Kidney glomerular epithelial cell (primary cell): ENCODE measurements around the gene RPL12.

ENCODE experiments used
- DNase-seq: peaks from one replicate; lab custom pipeline; 2025; lab: John Stamatoyannopoulos, UW

The RPL12 gene

DNA sequence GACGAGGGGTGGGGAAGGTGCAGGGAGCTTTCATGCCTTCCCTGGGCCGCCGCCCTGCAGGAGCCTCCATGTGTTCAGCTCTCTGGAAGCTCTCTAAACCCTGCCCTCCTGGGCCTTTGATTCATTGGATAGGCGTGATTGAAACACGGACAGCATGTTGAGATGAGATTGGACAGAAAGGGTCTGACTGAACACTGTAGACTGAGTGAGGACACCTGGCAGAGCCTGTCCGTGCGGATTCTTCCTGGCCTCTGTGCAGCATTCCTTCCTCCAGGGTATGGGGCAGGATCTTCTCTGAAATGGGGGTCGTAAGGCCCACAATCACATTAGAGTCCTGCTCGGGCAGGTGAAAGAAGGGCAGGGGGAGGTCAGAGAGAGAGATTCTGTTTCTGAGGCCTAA lies 12.8 kb downstream of the RPL12 start:
- DNase-seq, result no peak

- DNase-seq, result no peak
Observed at GRCh38 chr9:127437497-127438264, 13.5 kb downstream of the RPL12 start.

- DNase-seq, result no peak
Observed at GRCh38 chr9:127430415-127430814, 20.8 kb downstream of the RPL12 start.

DNA sequence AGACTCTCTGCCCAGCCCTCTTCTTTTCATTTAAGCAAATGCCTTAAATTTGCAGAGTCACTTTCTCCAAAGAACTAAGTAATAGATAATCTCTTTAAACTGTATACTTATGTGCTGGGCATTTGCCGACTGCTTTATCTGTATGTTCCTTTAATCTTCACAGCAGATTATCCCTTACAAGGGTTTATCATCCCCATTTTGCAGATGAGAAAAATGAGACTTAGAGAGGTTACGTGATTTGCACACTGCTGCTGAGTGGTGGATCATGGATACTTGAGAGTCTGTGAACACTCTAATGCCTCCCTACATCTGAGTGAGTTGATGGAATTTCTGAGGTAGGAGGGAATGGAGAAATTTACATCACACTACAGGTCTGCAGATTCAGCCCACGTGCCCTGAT lies 22.9 kb downstream of the RPL12 start:
- no peak for DNase-seq

DNA sequence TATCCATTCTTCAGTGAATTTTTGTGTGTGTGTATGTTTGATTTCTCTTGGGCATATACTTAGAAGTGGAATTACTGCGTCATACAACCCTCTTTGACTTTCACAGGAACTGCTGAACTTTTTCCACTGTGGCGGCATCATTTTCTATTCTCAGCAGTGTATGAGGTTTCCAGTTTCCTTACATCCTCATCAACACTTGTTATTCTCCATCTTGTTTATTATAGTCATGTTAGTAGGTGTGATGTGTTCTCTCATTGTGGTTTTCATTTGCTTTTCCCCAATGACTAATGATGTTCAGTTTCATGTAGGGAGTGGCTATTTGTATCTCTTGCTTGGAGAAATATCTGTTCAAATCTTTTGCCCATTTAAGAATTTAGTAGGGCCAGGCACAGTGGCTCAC lies 24.4 kb downstream of the RPL12 start:
- no peak for DNase-seq

DNA sequence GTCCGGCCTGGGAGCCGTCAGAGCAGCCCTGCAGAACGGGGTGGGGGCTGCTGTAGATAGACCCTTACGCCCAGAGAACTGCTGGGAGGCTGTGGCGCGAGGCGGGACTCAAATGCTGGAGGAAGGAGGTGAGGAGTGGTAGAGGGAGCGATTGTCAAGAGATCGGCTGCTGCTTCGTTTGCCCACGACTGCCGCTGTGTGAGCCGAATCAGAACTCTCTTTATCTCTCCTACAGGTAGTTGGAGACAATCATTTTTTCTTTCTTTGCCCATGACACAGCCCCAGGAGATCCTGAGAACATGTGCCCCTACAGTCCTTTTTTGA lies 26.6 kb downstream of the RPL12 start:
- no peak for DNase-seq

DNA sequence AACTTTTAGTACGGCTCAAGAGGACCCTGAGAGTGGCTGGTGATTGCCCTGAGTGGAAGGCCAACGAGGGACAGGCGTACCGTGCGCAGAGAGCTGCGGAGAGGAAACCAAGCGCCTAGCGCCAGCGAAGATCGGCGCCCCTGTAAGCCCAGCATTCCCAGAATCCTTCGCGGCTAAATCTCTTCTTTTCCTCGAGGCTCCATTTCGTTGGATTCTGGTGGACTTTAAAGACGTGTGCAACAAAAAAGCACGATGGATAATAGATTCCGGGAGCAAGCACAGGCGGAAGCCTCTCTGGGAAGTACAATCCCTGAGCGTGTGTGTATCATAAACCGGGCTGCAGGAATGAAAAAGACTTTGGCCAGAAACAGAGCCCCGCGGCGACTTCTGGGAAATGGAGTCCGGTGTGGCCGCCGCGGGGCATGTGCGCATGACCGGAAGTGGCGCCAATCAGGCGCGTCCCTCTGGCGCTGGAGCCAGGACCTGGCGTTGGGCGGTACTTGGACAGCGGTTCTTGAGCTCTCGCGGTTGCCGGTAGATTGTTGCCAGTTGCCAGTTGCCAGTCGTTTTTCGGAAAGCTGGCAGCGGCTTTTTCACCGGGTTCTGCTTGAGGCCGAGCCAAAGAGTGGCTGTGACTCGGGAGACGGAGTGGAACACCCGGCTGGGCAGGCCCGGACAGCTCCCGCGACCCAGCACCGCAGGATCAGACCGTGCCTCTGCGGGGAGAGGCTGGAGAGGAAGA lies 27.1 kb downstream of the RPL12 start, which contains the start of gene ZNF79:
Gene ZNF79 (plus strand): TSS at position 449 of the 742 bp plus-strand sequence. CDS start 406 bp downstream, outside the sequence.
- DNase-seq, result peak; percentile 91

DNA sequence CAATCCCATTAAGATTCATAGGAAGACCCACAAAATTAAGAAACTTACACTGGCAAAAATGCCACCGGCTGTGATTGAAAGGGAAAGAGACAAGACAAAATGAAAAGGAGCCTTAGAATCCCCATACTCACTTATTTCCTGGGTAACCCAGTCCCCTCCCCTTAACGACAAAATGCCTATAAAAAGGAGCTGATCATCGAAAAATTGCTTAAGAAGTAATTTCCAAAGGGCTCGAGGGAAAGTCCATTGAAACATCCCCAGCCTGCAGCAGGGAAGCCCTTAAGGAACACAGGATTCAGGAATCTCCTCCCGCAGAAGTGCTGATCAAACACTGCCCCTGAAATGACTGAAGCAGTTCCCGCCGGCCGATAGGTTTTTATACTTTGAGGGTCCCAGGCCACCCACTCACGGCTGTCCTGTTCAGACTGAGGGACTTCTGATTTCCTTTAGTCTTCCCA lies 27.7 kb downstream of the RPL12 start:
- DNase-seq, result no peak

DNA sequence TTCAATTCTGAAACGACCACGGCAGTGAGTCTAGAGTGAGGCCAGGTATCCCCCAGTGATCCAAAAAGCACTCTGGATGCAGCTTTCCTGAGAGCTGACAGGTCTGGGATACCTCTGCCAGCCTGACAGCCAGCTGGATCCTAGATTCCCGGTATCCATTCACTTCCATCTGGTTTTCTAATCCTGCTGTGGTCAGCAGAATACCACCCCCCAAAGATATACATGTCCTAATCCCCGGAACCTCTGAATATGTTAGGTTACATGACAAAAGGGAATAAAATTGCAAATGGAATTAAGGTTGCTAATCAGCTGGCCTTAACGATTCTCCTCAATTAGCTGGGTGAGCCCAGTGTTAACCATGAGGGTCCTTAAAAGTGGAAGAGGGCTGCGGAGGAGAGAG lies 28.4 kb downstream of the RPL12 start:
- DNase-seq, result no peak

DNA sequence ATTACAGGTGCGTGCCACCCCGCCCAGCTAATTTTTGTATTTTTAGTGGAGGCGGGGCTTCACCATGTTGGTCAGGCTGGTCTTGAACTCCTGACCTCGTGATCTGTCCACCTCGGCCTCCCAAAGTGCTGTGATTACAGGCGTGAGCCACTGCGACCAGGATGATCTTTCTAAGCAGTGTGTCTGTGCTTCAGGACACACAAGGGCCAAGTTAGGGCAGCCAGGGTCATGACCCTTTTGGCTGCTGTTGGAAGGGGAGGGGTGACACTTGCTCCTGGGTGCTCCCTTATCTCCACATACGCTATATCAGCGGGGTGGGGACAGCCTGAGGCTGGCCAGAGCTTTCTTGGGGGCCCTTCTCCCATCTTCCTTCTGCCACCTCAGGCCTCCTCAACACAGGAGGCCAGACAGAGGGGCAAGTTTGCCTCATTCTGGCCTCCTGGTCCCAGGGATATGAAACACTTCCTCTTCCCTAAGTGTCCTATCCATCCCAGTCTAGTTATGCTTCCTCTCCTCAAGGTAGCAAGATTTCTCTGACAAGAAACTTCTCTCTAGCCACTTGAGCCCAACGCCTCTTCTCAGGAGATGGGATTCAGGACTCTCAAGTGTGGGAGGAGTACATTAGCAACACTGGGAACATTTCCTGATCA lies 28.9 kb downstream of the RPL12 start:
- no peak for DNase-seq

GRCh38 chr9:127421057-127421456 lies 30.1 kb downstream of the RPL12 start:
- DNase-seq, result no peak

DNA sequence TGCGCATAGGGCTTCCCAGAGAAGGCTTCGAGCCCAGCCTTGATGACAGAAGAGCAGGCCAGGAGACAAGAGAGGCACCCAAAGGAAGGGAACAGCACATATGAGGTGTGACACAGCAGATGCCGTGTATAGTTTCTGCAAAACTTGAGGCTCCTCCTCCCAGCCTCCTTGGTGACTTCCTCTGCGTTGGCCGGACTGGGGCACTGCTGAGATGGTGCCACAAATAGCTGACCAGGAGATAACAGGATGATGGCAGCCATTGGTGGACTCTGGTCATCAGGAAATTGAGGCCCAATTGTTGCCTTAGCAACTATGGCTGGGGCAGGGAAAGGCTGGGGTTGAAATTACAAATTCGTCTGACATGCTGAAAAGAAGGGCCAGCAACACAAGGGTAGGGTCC lies 31.9 kb downstream of the RPL12 start:
- no peak for DNase-seq

DNA sequence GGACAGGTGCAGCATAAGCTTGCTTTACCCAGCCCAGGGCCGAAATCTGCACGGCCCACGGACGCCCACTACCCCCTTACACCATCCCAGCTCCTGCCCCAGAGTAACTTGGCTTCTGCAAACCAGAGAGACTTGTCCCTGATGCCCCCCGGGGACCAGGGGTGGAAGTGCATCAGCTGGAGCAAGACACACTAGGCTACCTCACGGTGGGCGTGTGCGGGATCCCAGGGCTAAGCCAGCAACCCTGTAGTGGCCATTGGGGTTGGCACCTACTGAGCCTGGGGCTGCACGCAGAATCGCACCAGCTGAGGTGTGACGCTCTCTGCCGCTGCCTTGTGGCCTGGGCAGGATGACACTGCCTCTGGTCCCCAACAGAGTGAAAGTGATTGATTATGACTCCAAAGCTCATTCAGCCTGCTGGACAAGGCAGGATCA lies 33.2 kb downstream of the RPL12 start:
- no peak for DNase-seq

- no peak for DNase-seq
Observed at GRCh38 chr9:127417131-127418036, 33.8 kb downstream of the RPL12 start.

- DNase-seq, result no peak
Observed at GRCh38 chr9:127415657-127416056, 35.5 kb downstream of the RPL12 start.

DNA sequence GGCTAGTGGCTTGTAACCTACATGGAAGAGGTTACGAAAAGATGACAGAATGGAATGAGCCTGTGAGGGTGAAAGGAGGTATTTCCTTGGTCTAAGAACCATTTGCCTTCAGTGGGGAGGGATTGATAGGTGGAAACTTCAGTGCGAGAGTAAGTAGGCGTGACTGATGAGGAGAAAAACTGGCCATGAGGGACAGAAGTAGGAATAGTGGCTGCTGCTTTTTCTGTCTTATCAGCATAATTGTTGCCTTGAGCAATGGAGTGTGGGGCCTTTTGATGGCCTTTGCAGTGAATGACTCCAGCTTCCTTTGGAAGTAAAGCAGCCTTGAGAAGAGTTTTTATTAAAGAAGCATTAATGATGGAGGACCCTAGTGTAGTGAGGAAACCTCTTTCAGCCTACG lies 36.1 kb downstream of the RPL12 start:
- no peak for DNase-seq

- DNase-seq, result no peak
Observed at GRCh38 chr9:127411122-127411521, 40.1 kb downstream of the RPL12 start.

DNA sequence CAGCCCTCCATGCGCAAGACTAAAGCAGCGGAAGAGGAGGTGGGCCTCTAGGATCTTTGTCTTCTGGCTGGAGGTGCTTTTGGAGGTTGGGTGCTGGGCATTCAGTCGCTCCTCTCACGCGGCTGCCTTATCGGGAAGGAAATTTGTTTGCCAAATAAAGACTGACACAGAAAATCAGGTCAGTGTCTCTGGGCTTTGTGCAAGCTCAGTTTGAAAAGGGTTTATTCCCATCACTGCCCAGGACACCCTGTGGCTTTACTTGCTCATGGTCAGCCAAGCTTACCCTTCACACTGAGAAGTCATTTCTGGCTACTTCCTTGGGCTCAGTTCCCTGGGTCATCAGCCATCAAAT lies 43.7 kb downstream of the RPL12 start:
- DNase-seq, result no peak

- no peak for DNase-seq
Observed at GRCh38 chr9:127406799-127407491, 44.3 kb downstream of the RPL12 start.

GRCh38 chr9:127405344-127406125 lies 45.7 kb downstream of the RPL12 start:
- no peak for DNase-seq

- no peak for DNase-seq
Observed at GRCh38 chr9:127404631-127405030, 46.6 kb downstream of the RPL12 start.
